HepG2 (cell line): ENCODE data around the gene BBLN. TPM values are rescaled to one million over a fixed set of nuclear protein-coding genes. Genes with fewer than 3 reads are reported as not detected.

ENCODE experiments used
- GATAD2A ChIP-seq: IDR thresholded peaks from 2 replicates; pipeline ENCODE4 v1.6.1; 2016
- HOXA3 ChIP-seq: sonication (generic); formaldehyde crosslinking; IDR thresholded peaks from 2 replicates; pipeline ENCODE4 v1.5.0; 2020; ENCODE audit warnings: missing genetic modification reagents
- MTA1 ChIP-seq: sonication (generic); formaldehyde crosslinking; IDR thresholded peaks from 2 replicates; pipeline ENCODE4 v1.4.0; 2020; ENCODE audit warnings: missing genetic modification reagents, mild to moderate bottlenecking, borderline replicate concordance
- SMAD1 ChIP-seq: sonication (generic); formaldehyde crosslinking; IDR thresholded peaks from 2 replicates; pipeline ENCODE4 v1.4.0; 2020; ENCODE audit warnings: missing genetic modification reagents, low read depth, mild to moderate bottlenecking, borderline replicate concordance
- XBP1 ChIP-seq: sonication (generic); formaldehyde crosslinking; IDR thresholded peaks from 2 replicates; pipeline ENCODE4 v1.5.0; 2020; ENCODE audit warnings: missing genetic modification reagents
- YEATS2 ChIP-seq: sonication (generic); formaldehyde crosslinking; IDR thresholded peaks from 2 replicates; pipeline ENCODE4 v1.4.0; 2020; ENCODE audit warnings: missing genetic modification reagents, borderline replicate concordance
- polyA plus RNA-seq, 8 experiments: library from polyadenylated mRNA; depleted of rRNA in 3 of 8; stranded (reverse) in 7 of 8; unstranded in 1 of 8; fragments of >200 nt; fragmentation: Illumina TruSeq in 4 of 8; extraction: Trizol in 4 of 8; gene quantifications; 2 replicates each; pipeline versions ENCODE4 v1.2.1 to v1.2.3, GENCODE V29; 2011 to 2016; ENCODE audit warnings: low read depth in 4 of 8, missing spikeins in 1 of 8, mixed read lengths in 1 of 8; ENCODE audit not compliant: insufficient read depth in 1 of 8
- total RNA-seq, 5 experiments: library from RNA; depleted of rRNA; stranded (reverse); fragments of >200 nt; fragmentation: Illumina TruSeq; extraction: Trizol; gene quantifications; 2 replicates each; pipeline ENCODE4 v1.2.3, GENCODE V29; 2016; ENCODE audit warnings: low read depth in 1 of 5
- TF ChIP-seq, protein P1 (sequence below): IDR thresholded peaks from 2 replicates; pipeline ENCODE4 v1.6.1; 2016; ENCODE audit warnings: mild to moderate bottlenecking, missing biosample characterization, missing genetic modification reagents
- TF ChIP-seq, protein P2 (sequence below): IDR thresholded peaks from 2 replicates; pipeline ENCODE4 v1.6.1; 2018; ENCODE audit warnings: missing genetic modification reagents, mild to moderate bottlenecking, missing compliant biosample characterization
- TF ChIP-seq, protein P3 (sequence below): sonication (generic); formaldehyde crosslinking; IDR thresholded peaks from 2 replicates; pipeline ENCODE4 v1.4.0; 2020; ENCODE audit warnings: missing genetic modification reagents
- TF ChIP-seq, protein P4 (sequence below): sonication (generic); formaldehyde crosslinking; IDR thresholded peaks from 2 replicates; pipeline ENCODE4 v1.5.0; 2020; ENCODE audit warnings: mild to moderate bottlenecking, missing genetic modification reagents, borderline replicate concordance
- TF ChIP-seq, protein P5 (sequence below): sonication (generic); formaldehyde crosslinking; IDR thresholded peaks from 2 replicates; pipeline ENCODE4 v1.8.0; 2022; ENCODE audit warnings: mild to moderate bottlenecking, missing genetic modification reagents, moderate library complexity

Gene BBLN
- total and polyA plus RNA-seq, 2 of the 13 experiments (the other 11 are each of a cell fraction or from before 2014, with no cell fraction given), result 27.6 to 33.1 TPM

DNA sequence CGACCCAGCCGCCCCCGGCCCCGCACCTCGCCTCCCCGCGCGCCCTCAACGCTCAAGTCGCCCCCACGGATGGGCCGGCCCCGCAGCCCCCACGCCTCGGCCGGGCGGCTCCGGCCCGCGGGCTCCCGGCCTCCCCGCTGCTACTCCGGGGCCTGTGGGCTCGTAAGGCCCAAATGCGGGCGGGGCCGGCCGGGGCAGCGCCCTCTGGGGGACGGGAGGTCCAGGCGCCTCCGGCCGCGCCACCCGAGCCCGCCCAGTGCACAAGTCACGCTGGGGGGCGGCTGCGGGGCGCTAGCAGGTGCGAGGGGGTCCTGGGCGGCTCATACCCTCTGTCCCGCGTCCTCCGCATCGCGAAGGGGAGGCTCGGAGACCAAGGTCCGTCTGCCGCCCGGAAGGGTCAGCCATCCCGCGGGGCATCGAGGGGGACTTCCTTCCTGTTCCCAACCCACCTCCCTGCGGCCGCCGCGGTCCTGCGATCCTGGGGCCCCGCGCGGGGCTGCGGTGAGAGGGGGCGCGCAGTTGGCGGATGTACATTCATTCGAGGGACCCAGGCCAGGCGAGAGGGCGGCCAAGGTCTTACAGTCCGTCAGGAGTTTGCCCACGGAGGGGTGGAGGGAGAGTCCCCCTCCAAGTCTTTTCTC lies 31.5 kb downstream of the BBLN start, which contains the start of gene CIZ1 (continued):
- TF ChIP-seq YEATS2 (CRISPR knock-in tag) (peak; percentile 55), HOXA3 (CRISPR knock-in tag) (peak; percentile 78), SMAD1 (CRISPR knock-in tag) (no peak), MTA1 (CRISPR knock-in tag) (peak; percentile 68; the same call in 1 of the 2 replicates), XBP1 (CRISPR knock-in tag) (no peak), GATAD2A (CRISPR knock-in tag) (0 out of 2 replicates have a peak, but pooled peaks have one; percentile 14)
- TF ChIP-seq, protein P1, sequence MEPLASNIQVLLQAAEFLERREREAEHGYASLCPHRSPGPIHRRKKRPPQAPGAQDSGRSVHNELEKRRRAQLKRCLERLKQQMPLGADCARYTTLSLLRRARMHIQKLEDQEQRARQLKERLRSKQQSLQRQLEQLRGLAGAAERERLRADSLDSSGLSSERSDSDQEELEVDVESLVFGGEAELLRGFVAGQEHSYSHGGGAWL (CRISPR knock-in tag), result peak; percentile 24; the same call in 1 of the 2 replicates
- TF ChIP-seq, protein P2, sequence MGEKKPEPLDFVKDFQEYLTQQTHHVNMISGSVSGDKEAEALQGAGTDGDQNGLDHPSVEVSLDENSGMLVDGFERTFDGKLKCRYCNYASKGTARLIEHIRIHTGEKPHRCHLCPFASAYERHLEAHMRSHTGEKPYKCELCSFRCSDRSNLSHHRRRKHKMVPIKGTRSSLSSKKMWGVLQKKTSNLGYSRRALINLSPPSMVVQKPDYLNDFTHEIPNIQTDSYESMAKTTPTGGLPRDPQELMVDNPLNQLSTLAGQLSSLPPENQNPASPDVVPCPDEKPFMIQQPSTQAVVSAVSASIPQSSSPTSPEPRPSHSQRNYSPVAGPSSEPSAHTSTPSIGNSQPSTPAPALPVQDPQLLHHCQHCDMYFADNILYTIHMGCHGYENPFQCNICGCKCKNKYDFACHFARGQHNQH, result peak; percentile 58; the same call in 1 of the 2 replicates
- TF ChIP-seq, protein P3, sequence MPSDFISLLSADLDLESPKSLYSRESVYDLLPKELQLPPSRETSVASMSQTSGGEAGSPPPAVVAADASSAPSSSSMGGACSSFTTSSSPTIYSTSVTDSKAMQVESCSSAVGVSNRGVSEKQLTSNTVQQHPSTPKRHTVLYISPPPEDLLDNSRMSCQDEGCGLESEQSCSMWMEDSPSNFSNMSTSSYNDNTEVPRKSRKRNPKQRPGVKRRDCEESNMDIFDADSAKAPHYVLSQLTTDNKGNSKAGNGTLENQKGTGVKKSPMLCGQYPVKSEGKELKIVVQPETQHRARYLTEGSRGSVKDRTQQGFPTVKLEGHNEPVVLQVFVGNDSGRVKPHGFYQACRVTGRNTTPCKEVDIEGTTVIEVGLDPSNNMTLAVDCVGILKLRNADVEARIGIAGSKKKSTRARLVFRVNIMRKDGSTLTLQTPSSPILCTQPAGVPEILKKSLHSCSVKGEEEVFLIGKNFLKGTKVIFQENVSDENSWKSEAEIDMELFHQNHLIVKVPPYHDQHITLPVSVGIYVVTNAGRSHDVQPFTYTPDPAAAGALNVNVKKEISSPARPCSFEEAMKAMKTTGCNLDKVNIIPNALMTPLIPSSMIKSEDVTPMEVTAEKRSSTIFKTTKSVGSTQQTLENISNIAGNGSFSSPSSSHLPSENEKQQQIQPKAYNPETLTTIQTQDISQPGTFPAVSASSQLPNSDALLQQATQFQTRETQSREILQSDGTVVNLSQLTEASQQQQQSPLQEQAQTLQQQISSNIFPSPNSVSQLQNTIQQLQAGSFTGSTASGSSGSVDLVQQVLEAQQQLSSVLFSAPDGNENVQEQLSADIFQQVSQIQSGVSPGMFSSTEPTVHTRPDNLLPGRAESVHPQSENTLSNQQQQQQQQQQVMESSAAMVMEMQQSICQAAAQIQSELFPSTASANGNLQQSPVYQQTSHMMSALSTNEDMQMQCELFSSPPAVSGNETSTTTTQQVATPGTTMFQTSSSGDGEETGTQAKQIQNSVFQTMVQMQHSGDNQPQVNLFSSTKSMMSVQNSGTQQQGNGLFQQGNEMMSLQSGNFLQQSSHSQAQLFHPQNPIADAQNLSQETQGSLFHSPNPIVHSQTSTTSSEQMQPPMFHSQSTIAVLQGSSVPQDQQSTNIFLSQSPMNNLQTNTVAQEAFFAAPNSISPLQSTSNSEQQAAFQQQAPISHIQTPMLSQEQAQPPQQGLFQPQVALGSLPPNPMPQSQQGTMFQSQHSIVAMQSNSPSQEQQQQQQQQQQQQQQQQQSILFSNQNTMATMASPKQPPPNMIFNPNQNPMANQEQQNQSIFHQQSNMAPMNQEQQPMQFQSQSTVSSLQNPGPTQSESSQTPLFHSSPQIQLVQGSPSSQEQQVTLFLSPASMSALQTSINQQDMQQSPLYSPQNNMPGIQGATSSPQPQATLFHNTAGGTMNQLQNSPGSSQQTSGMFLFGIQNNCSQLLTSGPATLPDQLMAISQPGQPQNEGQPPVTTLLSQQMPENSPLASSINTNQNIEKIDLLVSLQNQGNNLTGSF (CRISPR knock-in tag), result 0 out of 2 replicates have a peak, but pooled peaks have one; percentile 39
- TF ChIP-seq, protein P4, sequence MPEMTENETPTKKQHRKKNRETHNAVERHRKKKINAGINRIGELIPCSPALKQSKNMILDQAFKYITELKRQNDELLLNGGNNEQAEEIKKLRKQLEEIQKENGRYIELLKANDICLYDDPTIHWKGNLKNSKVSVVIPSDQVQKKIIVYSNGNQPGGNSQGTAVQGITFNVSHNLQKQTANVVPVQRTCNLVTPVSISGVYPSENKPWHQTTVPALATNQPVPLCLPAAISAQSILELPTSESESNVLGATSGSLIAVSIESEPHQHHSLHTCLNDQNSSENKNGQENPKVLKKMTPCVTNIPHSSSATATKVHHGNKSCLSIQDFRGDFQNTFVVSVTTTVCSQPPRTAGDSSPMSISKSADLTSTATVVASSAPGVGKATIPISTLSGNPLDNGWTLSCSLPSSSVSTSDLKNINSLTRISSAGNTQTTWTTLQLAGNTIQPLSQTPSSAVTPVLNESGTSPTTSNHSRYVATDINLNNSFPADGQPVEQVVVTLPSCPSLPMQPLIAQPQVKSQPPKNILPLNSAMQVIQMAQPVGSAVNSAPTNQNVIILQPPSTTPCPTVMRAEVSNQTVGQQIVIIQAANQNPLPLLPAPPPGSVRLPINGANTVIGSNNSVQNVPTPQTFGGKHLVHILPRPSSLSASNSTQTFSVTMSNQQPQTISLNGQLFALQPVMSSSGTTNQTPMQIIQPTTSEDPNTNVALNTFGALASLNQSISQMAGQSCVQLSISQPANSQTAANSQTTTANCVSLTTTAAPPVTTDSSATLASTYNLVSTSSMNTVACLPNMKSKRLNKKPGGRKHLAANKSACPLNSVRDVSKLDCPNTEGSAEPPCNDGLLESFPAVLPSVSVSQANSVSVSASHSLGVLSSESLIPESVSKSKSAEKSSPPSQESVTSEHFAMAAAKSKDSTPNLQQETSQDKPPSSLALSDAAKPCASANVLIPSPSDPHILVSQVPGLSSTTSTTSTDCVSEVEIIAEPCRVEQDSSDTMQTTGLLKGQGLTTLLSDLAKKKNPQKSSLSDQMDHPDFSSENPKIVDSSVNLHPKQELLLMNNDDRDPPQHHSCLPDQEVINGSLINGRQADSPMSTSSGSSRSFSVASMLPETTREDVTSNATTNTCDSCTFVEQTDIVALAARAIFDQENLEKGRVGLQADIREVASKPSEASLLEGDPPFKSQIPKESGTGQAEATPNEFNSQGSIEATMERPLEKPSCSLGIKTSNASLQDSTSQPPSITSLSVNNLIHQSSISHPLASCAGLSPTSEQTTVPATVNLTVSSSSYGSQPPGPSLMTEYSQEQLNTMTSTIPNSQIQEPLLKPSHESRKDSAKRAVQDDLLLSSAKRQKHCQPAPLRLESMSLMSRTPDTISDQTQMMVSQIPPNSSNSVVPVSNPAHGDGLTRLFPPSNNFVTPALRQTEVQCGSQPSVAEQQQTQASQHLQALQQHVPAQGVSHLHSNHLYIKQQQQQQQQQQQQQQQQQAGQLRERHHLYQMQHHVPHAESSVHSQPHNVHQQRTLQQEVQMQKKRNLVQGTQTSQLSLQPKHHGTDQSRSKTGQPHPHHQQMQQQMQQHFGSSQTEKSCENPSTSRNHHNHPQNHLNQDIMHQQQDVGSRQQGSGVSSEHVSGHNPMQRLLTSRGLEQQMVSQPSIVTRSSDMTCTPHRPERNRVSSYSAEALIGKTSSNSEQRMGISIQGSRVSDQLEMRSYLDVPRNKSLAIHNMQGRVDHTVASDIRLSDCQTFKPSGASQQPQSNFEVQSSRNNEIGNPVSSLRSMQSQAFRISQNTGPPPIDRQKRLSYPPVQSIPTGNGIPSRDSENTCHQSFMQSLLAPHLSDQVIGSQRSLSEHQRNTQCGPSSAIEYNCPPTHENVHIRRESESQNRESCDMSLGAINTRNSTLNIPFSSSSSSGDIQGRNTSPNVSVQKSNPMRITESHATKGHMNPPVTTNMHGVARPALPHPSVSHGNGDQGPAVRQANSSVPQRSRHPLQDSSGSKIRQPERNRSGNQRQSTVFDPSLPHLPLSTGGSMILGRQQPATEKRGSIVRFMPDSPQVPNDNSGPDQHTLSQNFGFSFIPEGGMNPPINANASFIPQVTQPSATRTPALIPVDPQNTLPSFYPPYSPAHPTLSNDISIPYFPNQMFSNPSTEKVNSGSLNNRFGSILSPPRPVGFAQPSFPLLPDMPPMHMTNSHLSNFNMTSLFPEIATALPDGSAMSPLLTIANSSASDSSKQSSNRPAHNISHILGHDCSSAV (CRISPR knock-in tag), result no peak
- TF ChIP-seq, protein P5, sequence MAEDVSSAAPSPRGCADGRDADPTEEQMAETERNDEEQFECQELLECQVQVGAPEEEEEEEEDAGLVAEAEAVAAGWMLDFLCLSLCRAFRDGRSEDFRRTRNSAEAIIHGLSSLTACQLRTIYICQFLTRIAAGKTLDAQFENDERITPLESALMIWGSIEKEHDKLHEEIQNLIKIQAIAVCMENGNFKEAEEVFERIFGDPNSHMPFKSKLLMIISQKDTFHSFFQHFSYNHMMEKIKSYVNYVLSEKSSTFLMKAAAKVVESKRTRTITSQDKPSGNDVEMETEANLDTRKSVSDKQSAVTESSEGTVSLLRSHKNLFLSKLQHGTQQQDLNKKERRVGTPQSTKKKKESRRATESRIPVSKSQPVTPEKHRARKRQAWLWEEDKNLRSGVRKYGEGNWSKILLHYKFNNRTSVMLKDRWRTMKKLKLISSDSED (CRISPR knock-in tag), result no peak
